Stimulated activated CD8-positive, alpha-beta memory T cell treated with anti-CD3 and anti-CD28 coated beads, Interleukin-15, amount 100 ng/mL, for 24 hours (primary cell): ENCODE data around the gene C2CD4B.

Experiments
- DNase-seq: peaks from one replicate; pipeline ENCODE4 v3.0.0-alpha.2; 2020; ENCODE audit warnings: low read depth

Gene C2CD4B

GRCh38 chr15:62147551-62147950 is 17.5 kb downstream of the C2CD4B start:
- DNase-seq = no peak

- no peak for DNase-seq
These were observed 17.9 kb downstream of the C2CD4B start for GRCh38 chr15:62147149-62147548.

GRCh38 chr15:62145015-62145735 is 19.9 kb downstream of the C2CD4B start:
- no peak for DNase-seq

- DNase-seq = no peak
These were observed 22.3 kb downstream of the C2CD4B start for GRCh38 chr15:62142736-62143135.

GRCh38 chr15:62141643-62142588 is 23.2 kb downstream of the C2CD4B start:
- DNase-seq = no peak

GRCh38 chr15:62141200-62141599 is 23.9 kb downstream of the C2CD4B start:
- no peak for DNase-seq

GRCh38 chr15:62138124-62138523 is 27.0 kb downstream of the C2CD4B start:
- no peak for DNase-seq

GRCh38 chr15:62136911-62137865 is 27.9 kb downstream of the C2CD4B start:
- DNase-seq = no peak

GRCh38 chr15:62135532-62136134 is 29.5 kb downstream of the C2CD4B start:
- no peak for DNase-seq

- no peak for DNase-seq
These were observed 31.9 kb downstream of the C2CD4B start for GRCh38 chr15:62133141-62133540.

GRCh38 chr15:62128916-62129315 is 36.2 kb downstream of the C2CD4B start:
- DNase-seq = no peak

GRCh38 chr15:62126364-62126763 is 38.7 kb downstream of the C2CD4B start:
- no peak for DNase-seq

- no peak for DNase-seq
These were observed 39.3 kb downstream of the C2CD4B start for GRCh38 chr15:62125773-62126172.

- no peak for DNase-seq
These were observed 40.1 kb downstream of the C2CD4B start for GRCh38 chr15:62124973-62125303.

- DNase-seq = no peak
These were observed 40.7 kb downstream of the C2CD4B start for GRCh38 chr15:62124176-62124972.

- no peak for DNase-seq
These were observed 42.8 kb downstream of the C2CD4B start for GRCh38 chr15:62122249-62122648.

GRCh38 chr15:62121273-62122015 is 43.6 kb downstream of the C2CD4B start:
- DNase-seq = no peak

GRCh38 chr15:62120776-62121175 is 44.3 kb downstream of the C2CD4B start:
- no peak for DNase-seq

GRCh38 chr15:62119874-62120273 is 45.2 kb downstream of the C2CD4B start:
- DNase-seq = no peak

- DNase-seq = no peak
These were observed 45.7 kb downstream of the C2CD4B start for GRCh38 chr15:62119227-62119864.
